Tibial nerve (tissue), 4 donors: ENCODE results near the gene SARNP.

ENCODE experiments used
- EP300 ChIP-seq, 2 donors: sonication (generic); formaldehyde crosslinking; IDR thresholded peaks; one replicate each; pipeline ENCODE4 v1.6.1; 2017; ENCODE audit warnings: antibody characterized with exemption in 2 of 2, mild to moderate bottlenecking in 1 of 2
- POLR2A ChIP-seq, 2 donors: fragments of 450-650 bp; IDR thresholded peaks; one replicate each; pipeline ENCODE4 v1.6.1; 2017; ENCODE audit warnings: antibody characterized with exemption in 2 of 2, mild to moderate bottlenecking in 2 of 2, moderate library complexity in 2 of 2
- TF ChIP-seq, protein P1 (sequence below), 5 experiments: fragments of 200-600 bp in 3 of 5; fragments of 450-650 bp in 2 of 5; sonication (generic) in 3 of 5; IDR thresholded peaks; one replicate each; pipeline ENCODE4 v1.5.1; 2016 to 2019; ENCODE audit warnings: antibody characterized with exemption in 5 of 5, mild to moderate bottlenecking in 3 of 5, moderate library complexity in 2 of 5

DNA sequence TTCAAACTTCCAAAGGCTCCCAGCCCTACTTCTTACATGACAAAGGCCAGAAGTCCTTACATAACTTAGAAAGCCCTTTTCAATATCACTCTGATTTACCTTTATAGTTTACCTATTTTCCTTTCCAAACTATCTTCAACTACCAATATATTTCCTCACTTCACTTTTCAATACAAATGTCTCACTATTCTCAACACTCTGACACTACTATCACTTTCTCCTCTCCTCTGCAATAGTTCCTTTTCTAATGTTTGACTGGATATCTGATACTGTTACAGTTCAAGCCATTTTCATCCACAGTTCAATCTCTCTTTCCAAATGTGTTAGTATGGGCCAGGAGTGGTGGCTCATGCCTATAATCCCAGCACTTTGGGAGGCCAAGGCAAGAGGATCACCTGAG, 3.3 kb downstream of the SARNP start:
- TF ChIP-seq, protein P1, sequence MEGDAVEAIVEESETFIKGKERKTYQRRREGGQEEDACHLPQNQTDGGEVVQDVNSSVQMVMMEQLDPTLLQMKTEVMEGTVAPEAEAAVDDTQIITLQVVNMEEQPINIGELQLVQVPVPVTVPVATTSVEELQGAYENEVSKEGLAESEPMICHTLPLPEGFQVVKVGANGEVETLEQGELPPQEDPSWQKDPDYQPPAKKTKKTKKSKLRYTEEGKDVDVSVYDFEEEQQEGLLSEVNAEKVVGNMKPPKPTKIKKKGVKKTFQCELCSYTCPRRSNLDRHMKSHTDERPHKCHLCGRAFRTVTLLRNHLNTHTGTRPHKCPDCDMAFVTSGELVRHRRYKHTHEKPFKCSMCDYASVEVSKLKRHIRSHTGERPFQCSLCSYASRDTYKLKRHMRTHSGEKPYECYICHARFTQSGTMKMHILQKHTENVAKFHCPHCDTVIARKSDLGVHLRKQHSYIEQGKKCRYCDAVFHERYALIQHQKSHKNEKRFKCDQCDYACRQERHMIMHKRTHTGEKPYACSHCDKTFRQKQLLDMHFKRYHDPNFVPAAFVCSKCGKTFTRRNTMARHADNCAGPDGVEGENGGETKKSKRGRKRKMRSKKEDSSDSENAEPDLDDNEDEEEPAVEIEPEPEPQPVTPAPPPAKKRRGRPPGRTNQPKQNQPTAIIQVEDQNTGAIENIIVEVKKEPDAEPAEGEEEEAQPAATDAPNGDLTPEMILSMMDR (IDR thresholded peaks at IDR 0.05): no peak
- TF ChIP-seq POLR2A (IDR thresholded peaks at IDR 0.05) (no peak), EP300 (IDR thresholded peaks at IDR 0.05) (no peak)
